H9 (cell line): Measurements from ENCODE around the gene ARPC5. TPM values are rescaled to one million over a fixed set of nuclear protein-coding genes. Genes with fewer than 3 reads are reported as not detected.

ENCODE experiments used
- DNase-seq: peaks from one replicate; pipeline ENCODE4 v3.0.0-alpha.2; 2017
- H2AFZ ChIP-seq: one replicate; pipeline ENCODE4 v1.6.1; 2013; ENCODE audit warnings: mild to moderate bottlenecking, low read length, control low read depth, moderate library complexity
- H2AK5ac ChIP-seq: 2 replicates; pipeline ENCODE4 v1.6.1; 2013; ENCODE audit warnings: low read length, control low read depth, mixed read lengths; ENCODE audit not compliant: insufficient read length
- H2BK120ac ChIP-seq: one replicate; pipeline ENCODE4 v1.6.1; 2013; ENCODE audit warnings: low read depth, mild to moderate bottlenecking, low read length, control low read depth, inconsistent platforms; ENCODE audit not compliant: poor library complexity, severe bottlenecking
- H2BK12ac ChIP-seq: 2 replicates; pipeline ENCODE4 v1.6.1; 2013; ENCODE audit warnings: low read length, control low read depth, mixed read lengths, low read depth; ENCODE audit not compliant: insufficient read length
- H2BK15ac ChIP-seq: 2 replicates; pipeline ENCODE4 v1.6.1; 2013; ENCODE audit warnings: low read depth, low read length, control low read depth
- H2BK20ac ChIP-seq: one replicate; pipeline ENCODE4 v1.6.1; 2013; ENCODE audit warnings: low read depth, mild to moderate bottlenecking, low read length, control low read depth, inconsistent platforms; ENCODE audit not compliant: poor library complexity, severe bottlenecking
- H2BK5ac ChIP-seq: 2 replicates; pipeline ENCODE4 v1.6.1; 2013; ENCODE audit warnings: low read length, control low read depth, mixed read lengths; ENCODE audit not compliant: insufficient read length
- H3K14ac ChIP-seq: 2 replicates; pipeline ENCODE4 v1.6.1; 2013; ENCODE audit warnings: low read length, control low read depth; ENCODE audit not compliant: insufficient read depth
- H3K18ac ChIP-seq: 2 replicates; pipeline ENCODE4 v1.6.1; 2013; ENCODE audit warnings: low read depth, mild to moderate bottlenecking, mixed read lengths, low read length, control low read depth; ENCODE audit not compliant: insufficient read length
- H3K23ac ChIP-seq: 2 replicates; pipeline ENCODE4 v1.6.1; 2013; ENCODE audit warnings: low read length, control low read depth, mixed read lengths, low read depth; ENCODE audit not compliant: insufficient read length
- H3K23me2 ChIP-seq: 2 replicates; pipeline ENCODE4 v1.6.1; 2013; ENCODE audit warnings: low read depth, mild to moderate bottlenecking, mixed read lengths, low read length, control low read depth; ENCODE audit not compliant: insufficient read length, poor library complexity, severe bottlenecking
- H3K27ac ChIP-seq: 2 replicates; pipeline ENCODE4 v1.5.1; 2013; ENCODE audit warnings: low read length, control low read depth, mixed read lengths, low read depth; ENCODE audit not compliant: insufficient read length
- H3K27me3 ChIP-seq: 2 replicates; pipeline ENCODE4 v1.6.1; 2013; ENCODE audit warnings: low read length, control low read depth, inconsistent platforms; ENCODE audit not compliant: insufficient read depth
- H3K4ac ChIP-seq: 2 replicates; pipeline ENCODE4 v1.6.1; 2013; ENCODE audit warnings: low read depth, mild to moderate bottlenecking, control low read depth, inconsistent platforms, low read length, moderate library complexity
- H3K4me1 ChIP-seq: 2 replicates; pipeline ENCODE4 v1.6.1; 2013; ENCODE audit warnings: low read length, control low read depth, inconsistent platforms; ENCODE audit not compliant: insufficient read depth
- H3K4me2 ChIP-seq: 2 replicates; pipeline ENCODE4 v1.6.1; 2013; ENCODE audit warnings: low read length, control low read depth, mixed read lengths; ENCODE audit not compliant: insufficient read length, insufficient read depth
- H3K56ac ChIP-seq: 2 replicates; pipeline ENCODE4 v1.6.1; 2013; ENCODE audit warnings: low read depth, mild to moderate bottlenecking, mixed read lengths, low read length, control low read depth; ENCODE audit not compliant: insufficient read length
- H3K79me1 ChIP-seq: 2 replicates; pipeline ENCODE4 v1.6.1; 2013; ENCODE audit warnings: low read depth, mild to moderate bottlenecking, moderate library complexity, low read length, control low read depth, inconsistent platforms; ENCODE audit not compliant: insufficient read depth, poor library complexity, severe bottlenecking
- H3K79me2 ChIP-seq: 2 replicates; pipeline ENCODE4 v1.6.1; 2013; ENCODE audit warnings: low read length, control low read depth, inconsistent platforms; ENCODE audit not compliant: insufficient read depth
- H3K9ac ChIP-seq: 2 replicates; pipeline ENCODE4 v1.6.1; 2013; ENCODE audit warnings: low read length, control low read depth, mixed read lengths; ENCODE audit not compliant: insufficient read length; ENCODE audit errors: extremely low read depth
- H3K9me3 ChIP-seq: one replicate; pipeline ENCODE4 v1.6.1; 2013; ENCODE audit warnings: low read depth, low read length, inconsistent platforms; ENCODE audit not compliant: control insufficient read depth
- H3T11ph ChIP-seq: one replicate; pipeline ENCODE4 v1.6.1; 2013; ENCODE audit warnings: mild to moderate bottlenecking, low read length, control low read depth, inconsistent platforms
- H4K20me1 ChIP-seq: one replicate; pipeline ENCODE4 v1.6.1; 2013; ENCODE audit not compliant: control insufficient read depth, insufficient read length, insufficient read depth
- H4K5ac ChIP-seq: 2 replicates; pipeline ENCODE4 v1.6.1; 2013; ENCODE audit warnings: low read depth, mild to moderate bottlenecking, mixed read lengths, low read length, control low read depth; ENCODE audit not compliant: insufficient read length
- H4K8ac ChIP-seq: replicated peaks from 2 replicates; pipeline ENCODE4 v1.6.1; 2013; ENCODE audit warnings: low read length, control low read depth, mixed read lengths, low read depth; ENCODE audit not compliant: insufficient read length
- H4K91ac ChIP-seq: 2 replicates; pipeline ENCODE4 v1.6.1; 2013; ENCODE audit warnings: low read depth, mild to moderate bottlenecking, moderate library complexity, mixed read lengths, low read length, control low read depth; ENCODE audit not compliant: insufficient read length
- H3K27ac Mint-ChIP-seq, 3 experiments: 2 replicates in 2 of 3; 3 replicates in 1 of 3; pipeline ENCODE4 v1.8.0; 2020 to 2021; ENCODE audit warnings: mixed read lengths in 3 of 3, mild to moderate bottlenecking in 1 of 3, moderate library complexity in 1 of 3
- H3K27me3 Mint-ChIP-seq: 2 replicates; pipeline ENCODE4 v1.8.0; 2021; ENCODE audit warnings: low read depth, mild to moderate bottlenecking, moderate library complexity, mixed read lengths
- H3K36me3 Mint-ChIP-seq, 3 experiments: 2 replicates in 2 of 3; 3 replicates in 1 of 3; pipeline ENCODE4 v1.8.0; 2020 to 2021; ENCODE audit warnings: low read depth in 3 of 3, mixed read lengths in 3 of 3; ENCODE audit not compliant: insufficient read depth in 1 of 3
- H3K4me1 Mint-ChIP-seq, 2 experiments: 2 replicates each; pipeline ENCODE4 v1.8.0; 2020; ENCODE audit warnings: mixed read lengths in 2 of 2
- H3K4me3 Mint-ChIP-seq, 2 experiments: 2 replicates in 1 of 2; 3 replicates in 1 of 2; pipeline ENCODE4 v1.8.0; 2020 to 2021; ENCODE audit warnings: mild to moderate bottlenecking in 2 of 2, mixed read lengths in 2 of 2, moderate library complexity in 1 of 2
- H3K9me3 Mint-ChIP-seq, 2 experiments: 2 replicates in 1 of 2; 3 replicates in 1 of 2; pipeline ENCODE4 v1.8.0; 2020; ENCODE audit warnings: mild to moderate bottlenecking in 2 of 2, mixed read lengths in 2 of 2, moderate library complexity in 1 of 2
- WGBS: extraction: QIAGEN DNeasy Blood & Tissue Kit; methylation state at CpG from one replicate; pipeline ENCODE4 v1.1.7; 2013; ENCODE audit warnings: missing lambda C conversion rate, low lambda C conversion rate, mixed read lengths; ENCODE audit not compliant: insufficient read length; ENCODE audit errors: extremely low coverage; 5-methylcytosine and 5-hydroxymethylcytosine counted together
- total RNA-seq: library from RNA; stranded (reverse); gene quantifications from 2 replicates; pipeline ENCODE4 v1.2.1, GENCODE V29; 2021
- TF ChIP-seq, protein P1 (sequence below): fragments of 200-600 bp; sonication (generic); conservative IDR thresholded peaks from 3 replicates; pipeline ENCODE4 v1.8.0; 2021; ENCODE audit warnings: antibody characterized with exemption, mild to moderate bottlenecking

ARPC5 gene
- total RNA-seq, 1 experiment from 2014 or later = 67.7 TPM

DNA sequence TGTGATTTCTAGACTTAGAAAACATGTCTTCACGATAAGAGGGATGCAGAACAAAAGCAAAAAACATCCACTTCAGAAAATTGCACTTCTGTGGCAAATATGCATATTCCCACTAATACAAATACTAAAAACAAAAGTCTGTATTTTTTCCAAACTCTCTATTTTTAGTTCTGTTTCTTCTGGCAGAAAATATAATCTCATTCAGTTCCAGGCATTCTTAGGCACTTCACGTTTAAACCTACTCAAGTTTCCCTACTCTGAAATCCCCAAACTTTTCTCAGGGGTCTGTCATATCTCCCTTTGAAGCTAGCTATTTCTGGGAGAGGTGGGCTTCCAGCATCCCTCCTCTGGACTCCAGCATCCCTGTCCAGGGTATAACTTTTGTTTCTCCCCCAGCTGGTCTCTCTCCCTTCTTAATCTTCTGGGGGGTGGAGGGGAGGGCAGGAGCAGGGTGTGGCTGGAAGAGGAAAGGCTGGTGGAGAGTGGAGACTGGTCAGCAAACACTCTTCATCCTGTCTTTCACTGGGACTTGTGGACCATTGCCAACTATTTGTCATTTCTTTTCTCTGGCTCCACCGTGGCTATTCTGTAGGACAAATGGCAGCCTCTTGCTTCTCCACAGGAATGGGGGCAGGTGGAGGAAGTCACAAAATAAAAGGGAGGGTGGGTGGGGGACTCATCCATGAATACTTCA, 25.7 kb downstream of the ARPC5 start:
- Histone ChIP-seq H3K56ac (no peak overlapping the region), H3T11ph (no peak overlapping the region), H2BK120ac (no peak overlapping the region), H4K8ac (no peak overlapping the region), H3K79me1 (no peaks in the 10 kb centered on the region), H3K14ac (no peak overlapping the region), H3K9me3 (no peaks in the 10 kb centered on the region), H3K4me2 (no peak overlapping the region), H3K79me2 (no peaks in the 10 kb centered on the region), H2AK5ac (no peak overlapping the region), H2BK5ac (no peak overlapping the region), H3K4me1 (no peaks in the 10 kb centered on the region), H2BK15ac (no peak overlapping the region), H3K9ac (no peak overlapping the region), H4K5ac (no peak overlapping the region), H4K91ac (no peak overlapping the region), H2BK12ac (no peak overlapping the region), H2BK20ac (no peak overlapping the region), H2AFZ (no peak overlapping the region), H4K20me1 (no peaks in the 10 kb centered on the region), H3K4ac (no peak overlapping the region), H3K27me3 (no peaks in the 10 kb centered on the region), H3K23me2 (no peaks in the 10 kb centered on the region), H3K27ac (no peak overlapping the region), H3K18ac (no peak overlapping the region), H3K23ac (no peak overlapping the region)
- no CpG with 5 or more reads among the region's 3 CpGs for WGBS
- peaks cover 2 to 4% of the 10 kb centered on the region in 2 experiments; a peak in 3 of 4 replicates for H3K4me1 Mint-ChIP-seq
- no peak overlapping the region for H3K27ac Mint-ChIP-seq
- DNase-seq = no peak
- H3K27me3 Mint-ChIP-seq = peaks cover 3% of the 10 kb centered on the region
- peaks cover 3 to 4% of the 10 kb centered on the region in 2 experiments; a peak in 4 of 5 replicates for H3K9me3 Mint-ChIP-seq
- TF ChIP-seq, protein P1, sequence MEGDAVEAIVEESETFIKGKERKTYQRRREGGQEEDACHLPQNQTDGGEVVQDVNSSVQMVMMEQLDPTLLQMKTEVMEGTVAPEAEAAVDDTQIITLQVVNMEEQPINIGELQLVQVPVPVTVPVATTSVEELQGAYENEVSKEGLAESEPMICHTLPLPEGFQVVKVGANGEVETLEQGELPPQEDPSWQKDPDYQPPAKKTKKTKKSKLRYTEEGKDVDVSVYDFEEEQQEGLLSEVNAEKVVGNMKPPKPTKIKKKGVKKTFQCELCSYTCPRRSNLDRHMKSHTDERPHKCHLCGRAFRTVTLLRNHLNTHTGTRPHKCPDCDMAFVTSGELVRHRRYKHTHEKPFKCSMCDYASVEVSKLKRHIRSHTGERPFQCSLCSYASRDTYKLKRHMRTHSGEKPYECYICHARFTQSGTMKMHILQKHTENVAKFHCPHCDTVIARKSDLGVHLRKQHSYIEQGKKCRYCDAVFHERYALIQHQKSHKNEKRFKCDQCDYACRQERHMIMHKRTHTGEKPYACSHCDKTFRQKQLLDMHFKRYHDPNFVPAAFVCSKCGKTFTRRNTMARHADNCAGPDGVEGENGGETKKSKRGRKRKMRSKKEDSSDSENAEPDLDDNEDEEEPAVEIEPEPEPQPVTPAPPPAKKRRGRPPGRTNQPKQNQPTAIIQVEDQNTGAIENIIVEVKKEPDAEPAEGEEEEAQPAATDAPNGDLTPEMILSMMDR = no peak
- H3K36me3 Mint-ChIP-seq = peaks cover 0 to 8% (median 2%) of the 10 kb centered on the region in 3 experiments; a peak in 2 of 7 replicates
- no peak overlapping the region for H3K4me3 Mint-ChIP-seq
